Activated CD8-positive, alpha-beta memory T cell treated with anti-CD3 and anti-CD28 coated beads, Interleukin-2, amount 50 U/mL, for 1 hour (primary cell): ENCODE measurements around the gene TNNC2.

Experiments
- DNase-seq: peaks from one replicate; pipeline ENCODE4 v3.0.0-alpha.2; 2020; ENCODE audit errors: extremely low read depth

TNNC2 gene

DNA sequence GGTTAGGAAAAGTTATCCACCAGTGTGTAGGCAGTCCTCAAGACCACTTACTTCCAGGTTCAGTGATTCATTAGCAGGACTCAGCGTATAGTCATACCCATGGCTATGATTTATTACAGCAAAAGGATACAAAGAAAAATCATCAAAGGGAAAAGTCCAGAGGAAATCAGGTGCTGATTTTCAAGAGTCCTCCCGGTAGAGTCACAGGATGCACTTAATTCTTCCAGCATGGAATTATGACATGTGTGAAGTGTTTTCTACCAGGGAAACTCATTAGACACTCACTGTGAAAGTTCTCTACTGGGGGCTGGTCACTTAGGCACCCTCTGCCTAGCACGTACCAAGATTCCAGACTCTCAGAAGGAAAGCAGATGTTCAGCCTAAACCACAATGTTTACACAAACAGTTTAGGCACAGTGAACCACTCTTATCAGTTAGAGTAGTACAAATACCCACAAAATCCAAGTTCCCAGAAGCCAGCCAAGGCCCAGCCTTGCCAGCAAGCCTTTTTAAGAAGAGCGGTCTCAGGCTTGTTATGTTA, 45.7 kb downstream of the TNNC2 start:
- DNase-seq = no peak

DNA sequence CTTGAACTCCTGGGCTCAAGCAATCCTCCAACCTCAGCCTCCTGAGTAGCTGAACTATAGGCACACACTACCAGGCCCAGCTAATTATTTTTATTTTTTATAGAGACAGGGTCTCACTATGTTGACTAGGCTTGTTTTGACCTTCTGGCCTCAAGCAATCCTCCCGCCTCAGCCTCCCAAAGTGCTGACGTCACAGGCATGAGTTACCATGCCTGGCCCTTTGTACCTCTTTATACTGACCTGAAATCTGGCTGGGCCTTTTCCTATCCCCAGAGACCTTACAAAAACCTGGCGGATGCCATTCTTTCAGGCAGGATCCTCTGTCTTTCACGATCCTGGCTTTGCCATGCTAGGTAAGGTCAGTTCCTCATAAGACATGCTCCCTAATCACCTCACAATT, 47.0 kb downstream of the TNNC2 start:
- no peak for DNase-seq

DNA sequence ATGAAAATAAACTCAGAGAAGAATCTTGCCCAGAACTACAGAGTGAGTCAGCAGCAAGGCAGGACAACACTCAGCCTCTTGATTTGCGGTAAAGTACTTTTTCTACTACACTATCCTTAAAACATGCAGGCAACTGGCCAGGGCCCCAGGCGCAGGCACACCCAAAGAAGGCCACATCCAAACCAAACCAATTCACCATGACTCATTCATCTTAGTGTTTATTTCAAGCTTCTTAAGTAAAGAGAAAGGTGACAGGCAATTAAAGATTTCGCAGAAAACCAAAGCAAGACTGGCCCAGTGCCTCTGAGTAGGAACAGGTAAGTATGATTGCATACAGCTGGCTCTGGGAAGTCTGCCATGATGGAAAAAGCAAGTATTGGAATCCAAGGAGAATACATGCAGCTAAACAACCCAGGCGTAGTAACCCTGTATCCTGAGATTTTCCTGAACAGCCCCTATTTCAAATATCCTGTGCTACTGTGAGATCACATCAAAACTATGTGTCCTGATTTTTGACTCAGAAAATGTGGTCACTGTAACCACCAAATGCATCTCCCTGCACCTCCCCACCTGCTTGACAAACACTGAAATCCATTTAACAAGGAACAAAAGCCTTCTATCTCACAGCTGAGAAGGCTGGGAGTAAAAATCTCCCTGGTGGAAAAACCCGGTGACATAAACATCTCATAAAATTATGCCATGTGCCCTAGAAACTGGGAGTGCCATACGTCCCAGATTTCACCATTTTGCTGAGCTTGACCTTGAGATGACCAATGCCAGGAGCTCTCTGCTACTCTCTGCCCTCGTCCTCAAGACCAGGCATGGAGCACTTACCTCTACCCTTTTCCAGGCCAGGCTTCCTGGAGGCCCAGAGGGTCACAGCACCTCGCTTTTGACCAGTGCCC, 47.8 kb downstream of the TNNC2 start:
- no peak for DNase-seq

DNA sequence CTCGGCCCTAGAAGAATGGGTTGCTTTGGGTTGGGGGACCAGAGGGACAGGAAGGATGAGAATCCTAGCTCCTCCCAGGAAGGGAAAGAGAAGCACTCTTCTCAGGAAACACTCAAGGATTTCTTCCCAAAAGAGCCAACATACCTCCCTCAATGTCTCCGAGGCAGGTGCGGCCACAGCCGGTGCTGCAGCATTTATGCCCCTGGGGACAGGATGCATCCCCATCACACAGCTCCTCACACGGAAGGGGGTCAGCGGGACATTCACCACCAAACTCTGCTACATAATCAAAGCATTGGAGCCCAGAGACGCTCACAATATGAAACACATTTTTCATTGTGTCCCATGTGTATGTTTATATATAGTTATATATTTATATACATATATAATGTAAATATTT, 50.2 kb downstream of the TNNC2 start:
- no peak for DNase-seq

DNA sequence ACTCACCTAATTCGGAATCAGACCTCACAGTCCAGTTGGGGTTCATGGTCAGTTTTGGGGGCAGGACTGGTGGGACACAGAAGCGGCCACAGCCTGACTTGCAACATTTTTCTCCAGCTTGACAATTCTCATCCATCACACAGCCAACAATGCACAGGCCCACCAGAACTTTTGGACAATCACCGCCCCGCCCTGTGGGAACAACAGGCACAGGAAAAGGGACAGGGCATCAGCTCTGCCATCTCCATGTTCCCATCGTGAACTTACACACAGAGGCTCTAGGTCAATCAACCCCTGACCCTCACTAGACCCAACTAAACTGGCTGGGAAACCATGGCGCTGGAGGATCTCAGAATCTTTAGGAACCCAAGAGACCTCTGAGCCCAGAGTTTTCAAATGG, 51.7 kb downstream of the TNNC2 start:
- no peak for DNase-seq

DNA sequence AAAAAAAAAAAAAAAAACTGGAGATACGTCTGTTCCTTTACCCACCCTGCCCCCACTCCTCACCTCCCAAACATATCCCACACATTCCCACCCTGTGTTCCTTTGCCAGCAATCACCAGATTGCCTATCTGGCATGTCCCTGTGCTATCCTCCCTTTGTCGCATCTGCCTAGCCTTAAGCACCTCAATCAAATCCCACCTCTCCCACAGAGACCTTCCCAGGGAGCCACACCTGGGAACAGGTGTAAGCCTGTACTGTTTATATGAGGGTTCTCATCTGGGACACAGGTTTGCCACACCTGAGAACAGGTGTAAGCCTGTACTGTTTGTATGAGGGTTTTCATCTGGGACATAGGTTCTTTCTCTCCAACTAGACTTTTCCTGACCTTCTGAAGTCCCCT, 52.2 kb downstream of the TNNC2 start:
- DNase-seq = no peak
